B cell (primary cell): Measurements from ENCODE around the gene PRR9. TPM values are rescaled to one million over a fixed set of nuclear protein-coding genes. Genes with fewer than 3 reads are reported as not detected.

ENCODE experiments used
- ATAC-seq: fragments of 200-7000 bp; cut with Tn5 transposase; one replicate; pipeline ENCODE4 v1.10.0; 2021; ENCODE audit warnings: low read depth, mild to moderate bottlenecking, moderate number of reproducible peaks, moderate library complexity
- CTCF ChIA-PET: fragments of 350-600 bp; sonication (Branson Sonifier 250); formaldehyde crosslinking; loops from one replicate; lab custom pipeline; 2021; ENCODE audit warnings: antibody characterized with exemption, inconsistent platforms; lab: Charles Lee
- POLR2A ChIA-PET: fragments of 350-600 bp; sonication (Branson Sonifier 250); formaldehyde crosslinking; loops from one replicate; lab custom pipeline; 2021; ENCODE audit warnings: antibody characterized with exemption; lab: Charles Lee
- DNase-seq: peaks from one replicate; pipeline ENCODE4 v3.0.0; 2013
- H2AFZ ChIP-seq: 2 replicates; pipeline ENCODE4 v1.6.1; 2012; ENCODE audit warnings: mild to moderate bottlenecking, low read depth, low read length; ENCODE audit not compliant: insufficient read depth, poor library complexity, severe bottlenecking
- H3K27ac ChIP-seq, 2 donors: 1 replicate in 1 of 2; 2 replicates in 1 of 2; pipeline ENCODE4 v1.5.1; 2012 to 2013; ENCODE audit warnings: low read length in 2 of 2, mild to moderate bottlenecking in 2 of 2, moderate library complexity in 1 of 2
- H3K27me3 ChIP-seq, 4 experiments: fragments of 200-600 bp in 1 of 4; sonication (generic) in 1 of 4; replicated peaks in 1 of 4; 1 replicate in 2 of 4; 2 replicates in 2 of 4; pipeline versions ENCODE4 v1.6.1 to v1.7.0; 2013 to 2016; ENCODE audit warnings: low read length in 3 of 4, mild to moderate bottlenecking in 2 of 4, mixed read lengths in 1 of 4, moderate library complexity in 1 of 4; ENCODE audit not compliant: insufficient read depth in 4 of 4, control insufficient read depth in 3 of 4; ENCODE audit errors: control extremely low read depth in 1 of 4
- H3K36me3 ChIP-seq, 2 experiments: replicated peaks in 1 of 2; 1 replicate in 1 of 2; 2 replicates in 1 of 2; pipeline versions ENCODE4 v1.6.1 to v1.7.1; 2013; ENCODE audit warnings: low read length in 1 of 2; ENCODE audit not compliant: insufficient read depth in 2 of 2, control insufficient read depth in 1 of 2; ENCODE audit errors: control extremely low read depth in 1 of 2, extremely low read depth in 1 of 2
- H3K4me1 ChIP-seq, 2 donors: fragments of 200-600 bp in 1 of 2; sonication (generic) in 1 of 2; 1 replicate in 1 of 2; 2 replicates in 1 of 2; pipeline versions ENCODE4 v1.5.1 to v1.6.1; 2013 to 2017; ENCODE audit warnings: low read length in 2 of 2; ENCODE audit not compliant: control insufficient read depth in 2 of 2, insufficient read depth in 2 of 2
- H3K4me2 ChIP-seq: replicated peaks from 2 replicates; pipeline ENCODE3; 2012; ENCODE audit warnings: mild to moderate bottlenecking, low read depth, low read length; ENCODE audit not compliant: poor library complexity, severe bottlenecking
- H3K4me3 ChIP-seq, 5 experiments: fragments of 200-600 bp in 1 of 5; sonication (generic) in 1 of 5; 1 replicate in 3 of 5; 2 replicates in 2 of 5; pipeline versions ENCODE4 v1.5.1 to v1.7.0; 2011 to 2016; ENCODE audit warnings: low read length in 4 of 5, mild to moderate bottlenecking in 4 of 5, low read depth in 2 of 5, control low read depth in 1 of 5, moderate library complexity in 1 of 5; ENCODE audit not compliant: insufficient read depth in 1 of 5; ENCODE audit errors: control extremely low read depth in 1 of 5, extremely low read depth in 1 of 5
- H3K79me2 ChIP-seq: fragments of 200-600 bp; sonication (generic); one replicate; pipeline ENCODE4 v1.6.0; 2016; ENCODE audit warnings: low read length; ENCODE audit not compliant: control insufficient read depth, insufficient read depth
- H3K9ac ChIP-seq: fragments of 200-600 bp; sonication (generic); 2 replicates; pipeline ENCODE4 v1.6.1; 2017; ENCODE audit warnings: mild to moderate bottlenecking, low read length, moderate library complexity
- H3K9me3 ChIP-seq, 3 donors: one replicate each; pipeline versions ENCODE4 v1.6.1 to v1.7.1; 2013; ENCODE audit warnings: low read length in 2 of 3; ENCODE audit not compliant: control insufficient read depth in 2 of 3, insufficient read depth in 1 of 3; ENCODE audit errors: control extremely low read depth in 1 of 3
- H4K20me1 ChIP-seq: 2 replicates; pipeline ENCODE4 v1.6.0; 2012; ENCODE audit warnings: mild to moderate bottlenecking, low read length; ENCODE audit not compliant: insufficient read depth, control insufficient read depth, poor library complexity, severe bottlenecking
- H3K27ac Mint-ChIP-seq: one replicate; pipeline ENCODE4 v1.8.0; 2021; ENCODE audit warnings: mixed read lengths
- H3K27me3 Mint-ChIP-seq: one replicate; pipeline ENCODE4 v1.8.0; 2021; ENCODE audit warnings: mixed read lengths
- H3K4me1 Mint-ChIP-seq: one replicate; pipeline ENCODE4 v1.8.0; 2021; ENCODE audit warnings: mixed read lengths
- H3K4me3 Mint-ChIP-seq: one replicate; pipeline ENCODE4 v1.8.0; 2021; ENCODE audit warnings: mixed read lengths
- H3K9me3 Mint-ChIP-seq: one replicate; pipeline ENCODE4 v1.8.0; 2022; ENCODE audit warnings: mixed read lengths; ENCODE audit not compliant: insufficient read depth
- CTCF ChIP-seq: fragments of 200-600 bp; IDR thresholded peaks from one replicate; pipeline ENCODE4 v1.8.0; 2022; ENCODE audit warnings: antibody characterized with exemption, mild to moderate bottlenecking
- EZH2 ChIP-seq: IDR thresholded peaks from 2 replicates; pipeline ENCODE4 v1.6.1; 2012; ENCODE audit warnings: borderline replicate concordance, low read depth, mild to moderate bottlenecking, moderate library complexity, low read length; ENCODE audit not compliant: insufficient read depth, poor library complexity, severe bottlenecking
- whole genome bisulfite sequencing: methylation state at CpG from one replicate; pipeline ENCODE4 v1.1.5; 2013; ENCODE audit warnings: missing lambda C conversion rate; ENCODE audit not compliant: insufficient coverage; 5-methylcytosine and 5-hydroxymethylcytosine counted together
- intact Hi-C: fragments of 100-400 bp; cut with micrococcal nuclease; formaldehyde crosslinking; loops from one replicate; pipeline ENCODE4 v1.10.0; 2022
- polyA plus RNA-seq: library from polyadenylated mRNA; depleted of rRNA; stranded (reverse); fragments of >200 nt; gene quantifications from 2 replicates; pipeline ENCODE4 v1.2.3, GENCODE V29; 2012
- total RNA-seq, 2 donors: library from RNA; stranded (reverse); fragments of 120-200 nt in 1 of 2; gene quantifications; 1 replicate in 1 of 2; 2 replicates in 1 of 2; pipeline versions ENCODE4 v1.2.3 to v1.2.4, GENCODE V29; 2013 to 2022

Gene PRR9
- total and polyA plus RNA-seq, 2 donors (not counting 1 experiment from before 2014, with no cell fraction given) = not detected

- Histone ChIP-seq H3K4me1 (no peaks in the 10 kb centered on the region), H3K27me3 (peaks cover 0 to 4% (median 0%) of the 10 kb centered on the region in 4 experiments), H4K20me1 (no peaks in the 10 kb centered on the region), H3K9me3 (no peaks in the 10 kb centered on the region), H3K36me3 (no peaks in the 10 kb centered on the region), H3K27ac (no peak overlapping the region), H3K9ac (no peak overlapping the region), H2AFZ (no peak overlapping the region), H3K4me3 (no peak overlapping the region), H3K4me2 (no peak overlapping the region), H3K79me2 (no peaks in the 10 kb centered on the region)
- no peak for DNase-seq
- CTCF ChIA-PET = interaction anchor here (1.4 to 1.7 kb wide), 2 partner anchors 11 to 12 kb away, joined by 3 to 4 read pairs; no protein-coding TSS in a partner anchor
- 79% methylated on average over 3 of the region's 3 CpGs for WGBS
- intact Hi-C loops = no loop called here
- no peak overlapping the region for H3K27ac Mint-ChIP-seq
- no peak for ATAC-seq
- H3K9me3 Mint-ChIP-seq = no peaks in the 10 kb centered on the region
- H3K27me3 Mint-ChIP-seq = peaks cover 24% of the 10 kb centered on the region
- POLR2A ChIA-PET = no interaction called here
- no peak overlapping the region for H3K4me3 Mint-ChIP-seq
- TF ChIP-seq EZH2 (no peak), CTCF (no peak)
- H3K4me1 Mint-ChIP-seq = no peaks in the 10 kb centered on the region
Observed at GRCh38 chr1:153232553-153232952, 15.2 kb downstream of the PRR9 start.

DNA sequence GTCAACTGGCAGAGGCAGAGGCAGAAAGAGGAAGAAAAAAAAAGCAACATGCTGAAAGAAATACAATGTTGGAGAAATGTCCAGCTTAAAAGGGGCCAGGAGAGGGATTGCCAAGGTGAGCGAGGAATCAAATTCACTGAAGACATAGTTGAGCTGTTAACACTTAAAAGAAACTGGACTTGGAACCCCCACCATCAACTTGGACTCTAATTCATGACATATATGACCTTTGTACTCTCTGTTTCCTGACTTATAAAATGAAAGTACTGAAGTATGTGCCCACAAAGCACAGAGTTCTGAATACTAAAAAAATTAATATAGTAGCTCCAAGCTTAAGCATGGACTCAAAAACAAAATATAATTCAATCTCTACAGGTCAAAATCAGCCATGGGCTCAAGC, 16.1 kb downstream of the PRR9 start:
- ATAC-seq (no peak), DNase-seq (no peak)
- H2AFZ ChIP-seq = no peak overlapping the region
- H3K27me3 ChIP-seq = peaks cover 0 to 4% (median 1%) of the 10 kb centered on the region in 4 experiments
- H3K4me2 ChIP-seq = no peak overlapping the region
- Mint-ChIP-seq H3K4me1 (no peaks in the 10 kb centered on the region), H3K9me3 (no peaks in the 10 kb centered on the region), H3K27me3 (peaks cover 24% of the 10 kb centered on the region), H3K27ac (no peak overlapping the region), H3K4me3 (no peak overlapping the region)
- H3K4me1 ChIP-seq = no peaks in the 10 kb centered on the region
- ChIA-PET CTCF (interaction anchor here (0.5 to 1.7 kb wide), 3 partner anchors 12 to 1261 kb away, joined by 3 to 4 read pairs (median 3); no protein-coding TSS in a partner anchor), POLR2A (no interaction called here)
- no peak overlapping the region for H3K9ac ChIP-seq
- H3K27ac ChIP-seq = no peak overlapping the region
- TF ChIP-seq EZH2 (no peak), CTCF (no peak)
- H4K20me1 ChIP-seq = no peaks in the 10 kb centered on the region
- 80% methylated on average over 1 of the region's 1 CpG for WGBS
- no peaks in the 10 kb centered on the region for H3K79me2 ChIP-seq
- intact Hi-C loops = no loop called here
- H3K9me3 ChIP-seq = no peaks in the 10 kb centered on the region
- no peaks in the 10 kb centered on the region for H3K36me3 ChIP-seq
- H3K4me3 ChIP-seq = no peak overlapping the region
